ENCODE measurements around the gene GPR141.

The GPR141 gene

DNA sequence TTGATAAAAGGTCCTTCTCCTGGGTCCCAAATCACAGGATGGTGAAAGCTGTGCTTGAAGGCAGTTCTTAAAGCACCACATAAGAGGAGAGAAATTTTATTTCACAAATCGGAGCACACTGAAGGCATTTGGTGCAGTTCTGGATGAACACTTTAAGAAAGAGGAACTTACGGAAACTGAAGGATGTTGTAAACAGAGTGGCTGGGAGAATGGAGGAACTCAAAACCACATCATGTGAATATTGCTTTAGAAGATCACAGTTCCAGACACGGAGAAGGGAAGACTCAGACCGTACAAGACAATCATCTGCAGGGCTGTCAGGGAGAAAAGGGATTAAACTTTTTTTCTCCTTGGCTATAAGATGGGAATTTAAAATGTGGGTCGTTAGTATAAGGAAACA, 9.0 kb upstream of the GPR141 start:
- no peak for TF ChIP-seq CTCF (IDR thresholded peaks at IDR 0.05; ENCODE audit: low read depth, low read length)
- no peaks in the 10 kb centered on the region for H3K9me3 ChIP-seq
- no peaks in the 10 kb centered on the region for H3K27me3 ChIP-seq
- DNase-seq = no peak
- no peak overlapping the region for H3K4me3 ChIP-seq (ENCODE audit: low read depth, low read length)
- H3K36me3 ChIP-seq = no peaks in the 10 kb centered on the region
- no peaks in the 10 kb centered on the region for H3K4me1 ChIP-seq

DNA sequence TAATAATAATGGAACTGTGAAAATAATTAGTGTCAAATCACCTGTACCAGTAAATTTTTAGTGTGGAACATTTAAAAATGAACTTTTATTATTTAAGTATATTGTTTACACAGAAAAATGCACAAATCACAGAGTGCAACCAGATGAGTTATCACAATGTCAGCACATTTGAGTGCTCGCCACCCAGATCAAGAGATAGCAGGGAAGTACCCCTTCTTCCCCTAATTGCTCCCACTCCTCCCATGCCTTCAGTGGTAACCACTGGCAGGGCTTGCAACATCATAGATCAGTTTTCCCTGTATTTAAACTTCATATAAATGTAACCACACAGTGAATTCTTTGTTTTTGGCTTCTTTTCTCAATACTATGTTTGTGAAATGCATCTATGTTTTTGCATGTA, 7.8 kb upstream of the GPR141 start:
- H3K36me3 ChIP-seq = no peaks in the 10 kb centered on the region
- no peaks in the 10 kb centered on the region for H3K4me1 ChIP-seq
- DNase-seq = no peak
- H3K4me3 ChIP-seq (ENCODE audit: low read depth, low read length) = no peak overlapping the region
- no peak for TF ChIP-seq CTCF (IDR thresholded peaks at IDR 0.05; ENCODE audit: low read depth, low read length)
- no peaks in the 10 kb centered on the region for H3K27me3 ChIP-seq
- no peaks in the 10 kb centered on the region for H3K9me3 ChIP-seq

GRCh38 chr7:37684927-37685326, 1.4 kb downstream of the GPR141 start:
- no peaks in the 10 kb centered on the region for H3K9me3 ChIP-seq
- TF ChIP-seq CTCF (IDR thresholded peaks at IDR 0.05; ENCODE audit: low read depth, low read length) = no peak
- H3K4me1 ChIP-seq = no peaks in the 10 kb centered on the region
- no peak overlapping the region for H3K4me3 ChIP-seq (ENCODE audit: low read depth, low read length)
- H3K36me3 ChIP-seq = no peaks in the 10 kb centered on the region
- DNase-seq = no peak
- no peaks in the 10 kb centered on the region for H3K27me3 ChIP-seq

- TF ChIP-seq CTCF (IDR thresholded peaks at IDR 0.05; ENCODE audit: low read depth, low read length) = no peak
- H3K4me3 ChIP-seq (ENCODE audit: low read depth, low read length) = no peak overlapping the region
- no peaks in the 10 kb centered on the region for H3K9me3 ChIP-seq
- H3K27me3 ChIP-seq = no peaks in the 10 kb centered on the region
- H3K36me3 ChIP-seq = no peaks in the 10 kb centered on the region
- H3K4me1 ChIP-seq = no peaks in the 10 kb centered on the region
- DNase-seq = no peak
Measured at GRCh38 chr7:37686556-37687345, 3.2 kb downstream of the GPR141 start.

- Histone ChIP-seq H3K4me1 (no peaks in the 10 kb centered on the region), H3K27me3 (no peaks in the 10 kb centered on the region), H3K9me3 (no peaks in the 10 kb centered on the region), H3K4me3 (ENCODE audit: low read depth, low read length) (no peak overlapping the region), H3K36me3 (no peaks in the 10 kb centered on the region)
- no peak for DNase-seq
- TF ChIP-seq CTCF (IDR thresholded peaks at IDR 0.05; ENCODE audit: low read depth, low read length) = no peak
Measured at GRCh38 chr7:37690206-37690605, 6.6 kb downstream of the GPR141 start.

- no peaks in the 10 kb centered on the region for H3K4me1 ChIP-seq
- H3K4me3 ChIP-seq (ENCODE audit: low read depth, low read length) = no peak overlapping the region
- no peaks in the 10 kb centered on the region for H3K9me3 ChIP-seq
- DNase-seq = no peak
- H3K27me3 ChIP-seq = no peaks in the 10 kb centered on the region
- TF ChIP-seq CTCF (IDR thresholded peaks at IDR 0.05; ENCODE audit: low read depth, low read length) = no peak
- no peaks in the 10 kb centered on the region for H3K36me3 ChIP-seq
Measured at GRCh38 chr7:37694208-37695094, 10.9 kb downstream of the GPR141 start.
